Activated CD4-positive, alpha-beta T cell treated with anti-CD3 and anti-CD28 coated beads, Interleukin-2, Interleukin-6, amounts not matched to agents 100 ng/mL and 50 ng/mL, durations not matched to agents 16 hours and 8 hours (primary cell): Measurements from ENCODE around the gene KCNJ5.

Experiments used
- DNase-seq: peaks from one replicate; pipeline ENCODE4 v3.0.0-alpha.2; 2020

KCNJ5 gene

DNA sequence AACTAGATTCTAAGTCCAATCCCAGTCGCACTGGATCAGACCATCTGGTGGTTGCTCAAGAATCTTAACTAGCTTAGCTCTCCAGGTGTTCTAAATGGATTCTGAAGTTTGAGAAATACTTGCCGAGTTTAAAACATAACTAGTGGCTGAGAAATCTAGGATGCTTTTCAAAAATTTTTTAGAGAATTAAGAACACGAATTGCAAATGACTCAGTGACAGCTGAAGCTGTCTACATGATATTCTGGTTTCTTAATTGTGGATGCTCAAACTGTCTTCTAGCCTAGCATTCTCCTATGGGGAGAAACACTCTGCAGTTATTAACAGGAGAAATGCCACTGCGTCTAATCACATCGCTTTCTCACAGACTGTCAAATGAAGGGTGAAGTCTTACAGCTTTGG, 71.7 kb downstream of the KCNJ5 start:
- no peak for DNase-seq

DNA sequence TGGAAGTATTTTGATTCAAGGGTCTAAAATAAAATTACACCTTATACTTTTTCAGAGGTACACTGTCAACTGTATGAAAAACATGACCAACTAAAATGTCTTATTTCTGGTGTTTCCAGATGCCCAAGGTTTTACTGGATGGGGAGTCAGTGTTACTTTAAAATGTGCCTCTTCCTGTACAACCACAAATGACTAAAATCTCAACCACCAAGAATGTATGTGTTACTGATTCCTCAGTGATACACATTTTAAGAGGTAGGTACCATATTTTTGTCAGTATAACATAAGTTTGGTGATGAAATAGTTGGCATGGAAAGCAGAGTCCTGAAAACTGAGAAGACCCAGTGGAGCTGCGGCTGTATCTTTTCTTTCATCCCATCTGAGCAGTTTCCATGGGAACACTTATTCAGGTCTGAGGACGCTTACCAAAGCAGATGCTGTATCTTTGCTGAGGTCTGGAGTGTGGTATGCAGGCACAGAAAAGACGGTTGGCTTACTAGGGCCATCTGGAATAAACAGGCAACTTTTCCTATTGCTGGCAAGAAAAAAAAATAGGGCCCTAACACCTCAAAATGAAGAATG, 72.7 kb downstream of the KCNJ5 start:
- DNase-seq, result peak; percentile 77

DNA sequence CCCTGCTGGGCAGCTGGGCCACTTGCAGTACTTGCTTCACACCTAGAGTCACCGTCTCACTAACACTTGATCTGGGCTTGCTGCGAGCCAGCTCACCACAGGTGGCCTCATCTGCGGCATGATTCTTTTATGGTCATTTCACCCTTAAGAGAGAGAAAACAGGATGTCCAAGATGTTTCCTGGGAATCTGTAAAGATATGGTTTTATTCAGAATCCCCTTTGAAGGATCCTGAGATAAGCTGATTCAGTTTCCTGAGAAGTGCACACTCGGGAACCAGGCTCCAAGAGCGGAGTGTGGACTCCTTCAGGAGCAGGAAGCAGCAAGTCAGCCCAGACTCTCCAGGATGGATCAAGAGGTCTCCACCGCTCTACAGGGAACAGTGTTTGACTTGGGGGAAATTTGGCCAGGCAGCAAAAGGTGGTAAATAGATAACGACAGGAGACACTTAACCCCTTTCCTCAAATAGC, 73.3 kb downstream of the KCNJ5 start:
- peak; percentile 6 for DNase-seq

DNA sequence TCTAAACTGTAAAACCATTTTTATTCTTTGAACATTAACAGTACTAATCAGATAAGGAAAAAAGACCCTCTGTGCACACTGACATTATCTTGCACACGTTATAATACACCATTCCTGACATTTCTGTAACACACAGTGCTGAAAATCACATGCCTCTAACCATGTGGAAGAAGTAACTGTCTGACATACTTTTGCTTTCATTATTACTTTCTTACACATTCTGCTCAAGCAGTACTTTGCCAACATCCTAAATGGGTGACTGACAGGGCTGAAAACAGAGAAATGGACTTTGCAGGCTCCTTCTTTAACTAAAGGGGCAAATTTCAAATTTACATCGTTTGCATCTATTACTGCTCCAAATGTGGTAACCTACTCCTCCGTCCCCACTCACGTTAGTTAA, 74.3 kb downstream of the KCNJ5 start:
- peak; percentile 59 for DNase-seq

DNA sequence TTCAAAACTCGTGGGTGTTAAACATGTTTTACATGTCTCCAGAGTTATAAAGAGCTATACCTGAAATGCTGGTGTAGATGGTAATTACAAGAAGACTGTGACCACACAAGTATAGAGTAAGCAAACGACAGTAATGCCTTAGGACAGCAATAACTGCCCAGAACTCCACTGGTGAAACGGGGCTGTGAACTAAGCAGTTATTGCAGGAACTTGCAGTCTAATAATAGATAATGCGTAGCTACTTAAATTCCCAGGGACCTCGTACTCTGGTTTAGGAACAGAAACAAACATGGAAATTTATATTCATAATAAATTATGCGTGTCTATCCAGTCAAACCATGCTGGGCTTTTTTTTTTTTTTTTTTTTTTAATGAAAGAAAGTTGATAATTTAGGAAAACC, 76.4 kb downstream of the KCNJ5 start:
- no peak for DNase-seq

DNA sequence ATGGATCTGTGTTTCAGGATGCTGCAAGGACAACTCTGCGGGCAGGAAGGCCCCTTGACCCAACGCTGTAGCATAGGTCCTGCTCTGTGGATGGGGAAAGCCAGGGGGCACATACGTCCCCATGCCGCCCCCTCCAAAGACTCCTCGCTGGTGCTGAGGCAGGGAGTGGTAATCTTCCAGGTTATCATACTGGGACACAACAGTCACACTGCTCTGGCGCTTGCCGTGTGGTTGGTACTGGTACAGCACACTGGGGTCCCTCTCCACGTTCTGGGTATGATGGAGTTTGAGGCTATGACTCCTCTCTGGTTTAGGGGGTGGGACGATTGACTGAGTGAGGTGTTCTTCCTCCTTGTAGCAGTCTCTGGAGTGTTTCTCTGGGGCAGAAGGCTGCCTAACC, 77.8 kb downstream of the KCNJ5 start:
- DNase-seq, result no peak
